Measurements from ENCODE around the gene SLC7A5. TPM values are rescaled to one million over a fixed set of nuclear protein-coding genes. Genes with fewer than 3 reads are reported as not detected.

Gene SLC7A5
- total and polyA plus RNA-seq, 2 of the 13 experiments (the other 11 are each of a cell fraction or from before 2014, with no cell fraction given) = 79.6 to 155 TPM

DNA sequence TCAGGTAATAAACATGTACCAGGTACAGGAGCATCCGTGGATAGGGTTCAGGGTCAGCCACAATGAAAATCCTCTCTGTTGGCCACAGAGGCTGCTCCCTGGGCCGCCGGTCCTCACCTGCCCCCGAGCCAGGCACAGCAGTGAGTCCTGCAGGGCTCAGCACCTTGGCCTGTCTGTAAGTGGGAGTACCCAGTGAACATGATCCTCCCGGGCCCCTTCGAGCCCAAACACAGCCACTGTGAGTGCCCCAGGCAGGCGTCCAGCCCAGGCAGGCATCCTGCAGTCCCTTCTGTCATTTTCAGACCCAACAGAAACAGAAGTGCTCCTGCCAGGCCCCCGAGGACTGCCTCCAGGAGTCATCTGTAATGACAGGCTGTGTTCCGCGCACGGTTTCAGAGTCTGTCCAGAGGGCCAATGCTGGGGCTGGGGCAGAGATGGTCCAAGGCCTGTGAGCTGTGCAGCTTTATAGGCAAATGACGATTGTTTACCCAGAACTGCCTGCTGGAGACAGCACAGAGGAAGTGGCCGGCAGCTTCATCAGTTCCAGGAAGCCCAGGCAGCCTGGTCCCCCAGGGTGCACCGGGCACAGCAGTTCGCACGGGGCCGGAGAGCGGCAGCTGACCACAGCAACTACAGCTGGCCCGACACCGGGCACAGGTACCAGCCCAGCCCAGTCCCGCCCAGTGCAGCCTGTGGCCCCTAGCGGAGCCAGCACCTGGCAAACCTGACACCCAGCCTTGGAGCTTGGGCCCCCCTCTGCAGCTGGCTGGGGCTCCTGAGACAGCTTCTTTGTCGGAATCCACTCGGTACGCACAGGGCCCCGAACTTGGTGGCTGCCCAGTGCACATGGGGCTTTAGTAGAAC, 13.2 kb downstream of the SLC7A5 start (continued):
- peak in 1 of 2 experiments; percentile 48; a peak in 2 of 4 replicates for TF ChIP-seq EP300 (IDR thresholded peaks at IDR 0.05; ENCODE audit: low read depth in 2 of 2, low read length in 2 of 2)
- peak; percentile 46; the same call in 1 of the 2 replicates for TF ChIP-seq EP300 (CRISPR knock-in tag; IDR thresholded peaks at IDR 0.05; ENCODE audit: borderline replicate concordance)
- TF ChIP-seq, protein P1, sequence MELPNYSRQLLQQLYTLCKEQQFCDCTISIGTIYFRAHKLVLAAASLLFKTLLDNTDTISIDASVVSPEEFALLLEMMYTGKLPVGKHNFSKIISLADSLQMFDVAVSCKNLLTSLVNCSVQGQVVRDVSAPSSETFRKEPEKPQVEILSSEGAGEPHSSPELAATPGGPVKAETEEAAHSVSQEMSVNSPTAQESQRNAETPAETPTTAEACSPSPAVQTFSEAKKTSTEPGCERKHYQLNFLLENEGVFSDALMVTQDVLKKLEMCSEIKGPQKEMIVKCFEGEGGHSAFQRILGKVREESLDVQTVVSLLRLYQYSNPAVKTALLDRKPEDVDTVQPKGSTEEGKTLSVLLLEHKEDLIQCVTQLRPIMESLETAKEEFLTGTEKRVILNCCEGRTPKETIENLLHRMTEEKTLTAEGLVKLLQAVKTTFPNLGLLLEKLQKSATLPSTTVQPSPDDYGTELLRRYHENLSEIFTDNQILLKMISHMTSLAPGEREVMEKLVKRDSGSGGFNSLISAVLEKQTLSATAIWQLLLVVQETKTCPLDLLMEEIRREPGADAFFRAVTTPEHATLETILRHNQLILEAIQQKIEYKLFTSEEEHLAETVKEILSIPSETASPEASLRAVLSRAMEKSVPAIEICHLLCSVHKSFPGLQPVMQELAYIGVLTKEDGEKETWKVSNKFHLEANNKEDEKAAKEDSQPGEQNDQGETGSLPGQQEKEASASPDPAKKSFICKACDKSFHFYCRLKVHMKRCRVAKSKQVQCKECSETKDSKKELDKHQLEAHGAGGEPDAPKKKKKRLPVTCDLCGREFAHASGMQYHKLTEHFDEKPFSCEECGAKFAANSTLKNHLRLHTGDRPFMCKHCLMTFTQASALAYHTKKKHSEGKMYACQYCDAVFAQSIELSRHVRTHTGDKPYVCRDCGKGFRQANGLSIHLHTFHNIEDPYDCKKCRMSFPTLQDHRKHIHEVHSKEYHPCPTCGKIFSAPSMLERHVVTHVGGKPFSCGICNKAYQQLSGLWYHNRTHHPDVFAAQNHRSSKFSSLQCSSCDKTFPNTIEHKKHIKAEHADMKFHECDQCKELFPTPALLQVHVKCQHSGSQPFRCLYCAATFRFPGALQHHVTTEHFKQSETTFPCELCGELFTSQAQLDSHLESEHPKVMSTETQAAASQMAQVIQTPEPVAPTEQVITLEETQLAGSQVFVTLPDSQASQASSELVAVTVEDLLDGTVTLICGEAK (IDR thresholded peaks at IDR 0.05) = no peak
- TF ChIP-seq, protein P1 (CRISPR knock-in tag; IDR thresholded peaks at IDR 0.05) = peak; percentile 19; the same call in 1 of the 2 replicates
- TF ChIP-seq SIN3A (IDR thresholded peaks at IDR 0.05; ENCODE audit: borderline replicate concordance, low read depth, low read length) = no peak
- TF ChIP-seq RFXANK (CRISPR knock-in tag; IDR thresholded peaks at IDR 0.05) = no peak
- peak; percentile 80 for TF ChIP-seq TEAD3 (CRISPR knock-in tag; optimal IDR thresholded peaks at IDR 0.05; ENCODE audit: borderline replicate concordance)
- no peak for TF ChIP-seq MTA3 (CRISPR knock-in tag; IDR thresholded peaks at IDR 0.05)
- no peak for TF ChIP-seq KLF6 (CRISPR knock-in tag; IDR thresholded peaks at IDR 0.05)
- no peak for TF ChIP-seq KAT2B (IDR thresholded peaks at IDR 0.05; ENCODE audit: borderline replicate concordance, low read depth, low read length)
- TF ChIP-seq ZNF644 (CRISPR knock-in tag; IDR thresholded peaks at IDR 0.05; ENCODE audit: low read depth) = no peak
- TF ChIP-seq, protein P2, sequence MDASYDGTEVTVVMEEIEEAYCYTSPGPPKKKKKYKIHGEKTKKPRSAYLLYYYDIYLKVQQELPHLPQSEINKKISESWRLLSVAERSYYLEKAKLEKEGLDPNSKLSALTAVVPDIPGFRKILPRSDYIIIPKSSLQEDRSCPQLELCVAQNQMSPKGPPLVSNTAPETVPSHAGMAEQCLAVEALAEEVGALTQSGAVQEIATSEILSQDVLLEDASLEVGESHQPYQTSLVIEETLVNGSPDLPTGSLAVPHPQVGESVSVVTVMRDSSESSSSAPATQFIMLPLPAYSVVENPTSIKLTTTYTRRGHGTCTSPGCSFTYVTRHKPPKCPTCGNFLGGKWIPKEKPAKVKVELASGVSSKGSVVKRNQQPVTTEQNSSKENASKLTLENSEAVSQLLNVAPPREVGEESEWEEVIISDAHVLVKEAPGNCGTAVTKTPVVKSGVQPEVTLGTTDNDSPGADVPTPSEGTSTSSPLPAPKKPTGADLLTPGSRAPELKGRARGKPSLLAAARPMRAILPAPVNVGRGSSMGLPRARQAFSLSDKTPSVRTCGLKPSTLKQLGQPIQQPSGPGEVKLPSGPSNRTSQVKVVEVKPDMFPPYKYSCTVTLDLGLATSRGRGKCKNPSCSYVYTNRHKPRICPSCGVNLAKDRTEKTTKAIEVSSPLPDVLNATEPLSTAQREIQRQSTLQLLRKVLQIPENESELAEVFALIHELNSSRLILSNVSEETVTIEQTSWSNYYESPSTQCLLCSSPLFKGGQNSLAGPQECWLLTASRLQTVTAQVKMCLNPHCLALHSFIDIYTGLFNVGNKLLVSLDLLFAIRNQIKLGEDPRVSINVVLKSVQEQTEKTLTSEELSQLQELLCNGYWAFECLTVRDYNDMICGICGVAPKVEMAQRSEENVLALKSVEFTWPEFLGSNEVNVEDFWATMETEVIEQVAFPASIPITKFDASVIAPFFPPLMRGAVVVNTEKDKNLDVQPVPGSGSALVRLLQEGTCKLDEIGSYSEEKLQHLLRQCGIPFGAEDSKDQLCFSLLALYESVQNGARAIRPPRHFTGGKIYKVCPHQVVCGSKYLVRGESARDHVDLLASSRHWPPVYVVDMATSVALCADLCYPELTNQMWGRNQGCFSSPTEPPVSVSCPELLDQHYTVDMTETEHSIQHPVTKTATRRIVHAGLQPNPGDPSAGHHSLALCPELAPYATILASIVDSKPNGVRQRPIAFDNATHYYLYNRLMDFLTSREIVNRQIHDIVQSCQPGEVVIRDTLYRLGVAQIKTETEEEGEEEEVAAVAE (CRISPR knock-in tag; IDR thresholded peaks at IDR 0.05; ENCODE audit: borderline replicate concordance) = no peak
- no peak for TF ChIP-seq ZNF746 (CRISPR knock-in tag; IDR thresholded peaks at IDR 0.05)
- TF ChIP-seq ATRX (CRISPR knock-in tag; IDR thresholded peaks at IDR 0.05; ENCODE audit: borderline replicate concordance) = no peak
- TF ChIP-seq HMG20B (CRISPR knock-in tag; conservative IDR thresholded peaks at IDR 0.05) = peak; percentile 49; the same call in 1 of the 2 replicates
- no peak for TF ChIP-seq ZNF883 (CRISPR knock-in tag; IDR thresholded peaks at IDR 0.05; ENCODE audit: not compliant biosample characterization)
- TF ChIP-seq ZNF136 (CRISPR knock-in tag; IDR thresholded peaks at IDR 0.05; ENCODE audit: low read depth) = no peak; the same call in 1 of the 2 replicates
